Adipocyte (in vitro differentiated cells): Measurements from ENCODE around the gene MLYCD.

Experiments used
- DNase-seq: peaks from one replicate; pipeline ENCODE4 v3.0.0-alpha.2; 2015; ENCODE audit warnings: low read depth
- H3K27me3 ChIP-seq: replicated peaks from 2 replicates; pipeline ENCODE4 v1.7.0; 2013; ENCODE audit warnings: mild to moderate bottlenecking, low read length, moderate library complexity; ENCODE audit not compliant: control insufficient read depth, insufficient read depth
- H3K36me3 ChIP-seq: 2 replicates; pipeline ENCODE4 v1.7.0; 2013; ENCODE audit warnings: low read length, mild to moderate bottlenecking, moderate library complexity; ENCODE audit not compliant: control insufficient read depth, insufficient read depth, severe bottlenecking
- H3K4me1 ChIP-seq: 2 replicates; pipeline ENCODE4 v1.7.0; 2013; ENCODE audit warnings: mild to moderate bottlenecking, low read length, moderate library complexity; ENCODE audit not compliant: control insufficient read depth, insufficient read depth
- H3K4me3 ChIP-seq: 2 replicates; pipeline ENCODE4 v1.7.0; 2013; ENCODE audit warnings: mild to moderate bottlenecking, low read length, moderate library complexity
- H3K9ac ChIP-seq: 2 replicates; pipeline ENCODE4 v1.7.0; 2013; ENCODE audit warnings: mild to moderate bottlenecking, low read length, moderate library complexity
- H3K9me3 ChIP-seq: 2 replicates; pipeline ENCODE4 v1.7.0; 2013; ENCODE audit warnings: mild to moderate bottlenecking, low read length, moderate library complexity; ENCODE audit not compliant: control insufficient read depth

MLYCD gene

GRCh38 chr16:83968891-83969649 is 70.2 kb downstream of the MLYCD start:
- no peak for DNase-seq
- Histone ChIP-seq H3K9ac (no peak overlapping the region), H3K36me3 (peaks cover 16% of the 10 kb centered on the region), H3K4me1 (no peaks in the 10 kb centered on the region), H3K9me3 (no peaks in the 10 kb centered on the region), H3K4me3 (no peak overlapping the region), H3K27me3 (no peaks in the 10 kb centered on the region)

GRCh38 chr16:83969771-83970429 is 71.0 kb downstream of the MLYCD start:
- no peaks in the 10 kb centered on the region for H3K27me3 ChIP-seq
- H3K9ac ChIP-seq = no peak overlapping the region
- H3K4me1 ChIP-seq = no peaks in the 10 kb centered on the region
- no peaks in the 10 kb centered on the region for H3K9me3 ChIP-seq
- no peak overlapping the region for H3K4me3 ChIP-seq
- H3K36me3 ChIP-seq = peaks cover 9% of the 10 kb centered on the region
- DNase-seq = no peak

DNA sequence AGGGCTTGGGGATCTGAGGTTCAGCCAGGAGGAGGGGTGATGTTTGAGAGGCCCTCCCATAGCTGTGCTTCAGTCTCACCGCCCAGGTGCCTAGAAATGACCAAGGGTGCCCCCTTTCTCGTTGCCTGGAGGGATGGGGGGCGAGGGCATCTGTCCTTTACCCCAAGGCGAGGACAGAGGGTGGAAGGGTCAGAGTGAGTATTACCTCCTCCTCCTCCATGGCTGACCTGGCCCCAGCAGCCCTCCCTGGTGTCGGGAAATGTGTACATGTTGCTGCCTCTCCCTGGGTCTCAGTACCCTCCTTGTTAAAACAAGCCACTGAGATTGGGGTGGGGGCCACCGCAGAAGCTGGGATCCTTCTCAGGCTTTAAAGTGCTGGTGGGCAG is 71.5 kb downstream of the MLYCD start:
- no peak overlapping the region for H3K9ac ChIP-seq
- no peak for DNase-seq
- peaks cover 4% of the 10 kb centered on the region for H3K36me3 ChIP-seq
- H3K27me3 ChIP-seq = no peaks in the 10 kb centered on the region
- H3K4me3 ChIP-seq = no peak overlapping the region
- H3K9me3 ChIP-seq = no peaks in the 10 kb centered on the region
- H3K4me1 ChIP-seq = no peaks in the 10 kb centered on the region

DNA sequence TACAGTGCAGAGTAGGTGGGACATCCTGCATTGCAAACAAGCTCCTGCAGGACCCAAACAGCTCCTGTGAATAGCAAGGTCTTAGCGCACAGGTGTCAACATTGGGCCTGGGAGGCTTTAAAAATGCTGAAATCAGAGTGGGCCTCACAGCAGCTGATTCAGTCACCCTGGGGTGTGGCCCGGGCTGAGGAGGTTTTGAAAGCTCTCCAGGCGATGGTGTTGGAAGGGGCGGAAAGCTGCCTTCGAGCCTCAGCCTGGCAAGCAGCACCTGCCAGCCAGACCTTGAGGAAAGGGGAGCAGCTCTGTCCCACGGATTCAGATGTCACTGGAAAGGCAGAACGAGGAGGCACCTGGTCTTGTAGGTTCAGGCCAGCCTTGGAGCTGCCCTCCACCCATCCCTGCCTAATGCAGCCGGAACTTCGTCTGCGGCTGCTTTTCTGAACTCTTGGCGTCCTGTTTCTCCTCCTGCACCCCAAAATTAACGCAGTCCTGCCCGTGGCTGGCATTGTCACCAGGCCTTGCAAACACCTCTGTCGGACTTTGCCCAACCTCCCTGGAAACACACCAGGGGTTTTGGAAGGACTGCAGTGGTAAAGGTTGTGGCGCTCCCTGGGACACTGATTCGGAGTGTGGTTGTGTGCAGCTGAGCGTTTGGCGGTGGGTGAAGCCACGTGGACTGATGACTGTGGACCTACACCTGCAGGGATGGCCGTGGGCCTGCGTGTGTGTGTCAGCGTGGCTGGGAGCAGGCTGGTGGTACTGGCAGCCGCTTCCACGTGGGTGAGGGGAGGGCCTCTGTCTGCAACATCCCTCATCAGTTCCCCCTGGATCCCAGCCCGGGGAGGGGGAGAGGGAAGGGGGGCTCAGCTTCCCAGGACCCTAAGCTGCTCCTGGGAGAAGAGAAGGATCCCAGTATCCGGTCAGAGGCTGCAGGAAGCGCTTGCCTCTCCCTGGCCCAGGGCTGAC is 72.5 kb downstream of the MLYCD start:
- no peak for DNase-seq
- Histone ChIP-seq H3K4me3 (no peak overlapping the region), H3K27me3 (no peaks in the 10 kb centered on the region), H3K36me3 (no peaks in the 10 kb centered on the region), H3K9me3 (no peaks in the 10 kb centered on the region), H3K4me1 (no peaks in the 10 kb centered on the region), H3K9ac (no peak overlapping the region)

- no peak for DNase-seq
- no peak overlapping the region for H3K9ac ChIP-seq
- no peaks in the 10 kb centered on the region for H3K4me1 ChIP-seq
- H3K36me3 ChIP-seq = no peaks in the 10 kb centered on the region
- H3K27me3 ChIP-seq = peaks cover 6% of the 10 kb centered on the region
- peaks cover 2% of the 10 kb centered on the region for H3K9me3 ChIP-seq
- H3K4me3 ChIP-seq = no peak overlapping the region
These were observed 73.5 kb downstream of the MLYCD start for GRCh38 chr16:83972256-83973008.

DNA sequence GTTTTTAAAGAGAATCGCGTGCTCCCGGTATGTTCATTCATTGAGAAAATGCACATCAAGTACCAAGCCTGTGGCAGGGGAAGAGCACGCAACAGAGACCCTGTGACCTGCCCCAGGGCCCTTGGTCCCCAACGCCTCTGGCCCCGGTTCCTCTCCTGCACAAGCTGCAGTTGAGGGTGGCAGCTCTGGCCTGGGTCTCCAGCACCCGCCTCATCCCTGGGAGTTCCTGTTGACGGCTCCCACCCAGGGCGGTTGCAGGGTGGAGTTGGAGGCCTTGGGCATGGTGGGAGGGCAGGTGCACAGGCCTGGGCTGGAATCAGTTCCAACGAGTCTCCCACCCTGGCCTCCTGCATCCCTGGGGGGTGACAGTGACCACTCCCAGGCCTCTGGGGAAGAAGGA is 74.2 kb downstream of the MLYCD start:
- Histone ChIP-seq H3K4me1 (no peaks in the 10 kb centered on the region), H3K36me3 (no peaks in the 10 kb centered on the region), H3K9ac (no peak overlapping the region), H3K27me3 (peaks cover 9% of the 10 kb centered on the region), H3K9me3 (peaks cover 8% of the 10 kb centered on the region), H3K4me3 (no peak overlapping the region)
- DNase-seq = no peak

- no peak overlapping the region for H3K9ac ChIP-seq
- peaks cover 15% of the 10 kb centered on the region for H3K9me3 ChIP-seq
- no peaks in the 10 kb centered on the region for H3K36me3 ChIP-seq
- H3K4me1 ChIP-seq = no peaks in the 10 kb centered on the region
- H3K27me3 ChIP-seq = peaks cover 12% of the 10 kb centered on the region
- no peak overlapping the region for H3K4me3 ChIP-seq
- no peak for DNase-seq
These were observed 74.9 kb downstream of the MLYCD start for GRCh38 chr16:83973581-83974385.

DNA sequence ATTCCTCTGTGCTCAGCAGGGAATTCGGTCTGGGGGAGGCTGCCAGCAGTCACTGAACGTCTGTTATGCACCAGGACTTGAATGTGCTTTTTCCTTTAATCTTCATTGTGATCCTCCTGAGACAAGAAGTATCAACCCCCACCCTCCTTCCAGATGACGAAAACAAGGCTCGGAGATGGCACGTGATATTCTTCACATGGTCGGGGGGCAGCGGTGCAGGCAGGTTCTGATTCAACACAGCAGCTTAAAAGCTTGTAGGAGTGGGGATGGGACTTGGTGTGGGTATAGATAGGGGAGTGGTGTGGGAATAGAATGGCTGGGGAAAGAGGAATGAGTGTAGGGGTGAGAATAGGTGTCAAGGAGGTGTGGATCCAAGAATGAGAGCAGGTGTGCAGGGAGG is 75.6 kb downstream of the MLYCD start:
- H3K4me1 ChIP-seq = no peaks in the 10 kb centered on the region

DNA sequence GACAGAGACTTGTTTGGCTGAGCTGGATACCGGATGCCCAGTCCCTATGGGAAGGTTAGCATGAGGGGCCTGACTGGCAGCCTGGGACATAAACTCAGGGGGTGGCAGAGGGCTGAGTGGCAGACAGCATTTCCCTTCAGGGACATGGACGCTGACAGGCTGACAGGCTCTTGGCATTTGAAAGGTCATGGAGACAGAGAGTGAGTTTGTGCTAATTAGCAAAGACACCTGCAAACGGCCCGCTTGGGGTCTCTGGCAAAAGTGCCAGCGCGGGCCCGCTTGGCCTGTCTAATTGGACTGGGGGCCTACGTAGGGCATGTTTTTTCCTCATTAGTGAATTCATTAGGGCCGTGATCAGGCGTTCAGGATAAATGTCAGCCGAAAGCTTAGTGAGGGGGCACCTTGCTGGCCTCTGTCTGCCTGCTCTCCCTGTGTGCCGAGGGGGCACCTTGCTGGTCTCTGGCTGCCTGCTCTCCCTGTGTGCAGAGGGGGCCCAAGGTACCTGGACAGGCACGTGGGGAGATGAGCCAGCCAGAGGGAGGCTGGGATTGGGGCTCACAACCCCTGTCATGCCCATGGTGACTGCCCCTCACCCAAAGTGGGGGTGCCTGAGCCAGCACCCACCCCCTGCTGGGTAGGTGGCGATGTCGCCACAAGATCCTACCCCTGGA is 76.8 kb downstream of the MLYCD start:
- peaks cover 12% of the 10 kb centered on the region for H3K27me3 ChIP-seq
- H3K4me3 ChIP-seq = no peak overlapping the region
- H3K9ac ChIP-seq = no peak overlapping the region
- peaks cover 20% of the 10 kb centered on the region for H3K9me3 ChIP-seq
- H3K4me1 ChIP-seq = no peaks in the 10 kb centered on the region
- no peak for DNase-seq
- no peaks in the 10 kb centered on the region for H3K36me3 ChIP-seq

More for the DNA sequence above, 75.6 kb downstream of the MLYCD start:
- Histone ChIP-seq H3K4me3 (no peak overlapping the region), H3K36me3 (no peaks in the 10 kb centered on the region), H3K27me3 (peaks cover 12% of the 10 kb centered on the region), H3K9me3 (peaks cover 20% of the 10 kb centered on the region), H3K9ac (no peak overlapping the region)
- no peak for DNase-seq
